GM06990 (cell line): ENCODE measurements around the gene NAP1L1.

Experiments used
- DNase-seq: peaks from one replicate; pipeline ENCODE4 v3.0.0-alpha.2; 2011; ENCODE audit not compliant: insufficient read length; ENCODE audit errors: extremely low read depth
- H3K27me3 ChIP-seq: replicated peaks from 2 replicates; pipeline ENCODE4 v1.6.0; 2011; ENCODE audit warnings: low read length; ENCODE audit not compliant: control insufficient read depth, insufficient read depth
- H3K36me3 ChIP-seq: 2 replicates; pipeline ENCODE4 v1.5.1; 2011; ENCODE audit warnings: low read length; ENCODE audit not compliant: control insufficient read depth, insufficient read depth
- H3K4me3 ChIP-seq: replicated peaks from 2 replicates; pipeline ENCODE4 v1.5.1; 2011; ENCODE audit warnings: low read depth, mild to moderate bottlenecking, control low read depth, low read length
- TF ChIP-seq, protein P1 (sequence below): IDR thresholded peaks from 2 replicates; pipeline ENCODE4 v1.5.1; 2011; ENCODE audit warnings: low read length, control low read depth, mild to moderate bottlenecking, inconsistent platforms; ENCODE audit not compliant: insufficient read depth, poor library complexity, severe bottlenecking

NAP1L1 gene

DNA sequence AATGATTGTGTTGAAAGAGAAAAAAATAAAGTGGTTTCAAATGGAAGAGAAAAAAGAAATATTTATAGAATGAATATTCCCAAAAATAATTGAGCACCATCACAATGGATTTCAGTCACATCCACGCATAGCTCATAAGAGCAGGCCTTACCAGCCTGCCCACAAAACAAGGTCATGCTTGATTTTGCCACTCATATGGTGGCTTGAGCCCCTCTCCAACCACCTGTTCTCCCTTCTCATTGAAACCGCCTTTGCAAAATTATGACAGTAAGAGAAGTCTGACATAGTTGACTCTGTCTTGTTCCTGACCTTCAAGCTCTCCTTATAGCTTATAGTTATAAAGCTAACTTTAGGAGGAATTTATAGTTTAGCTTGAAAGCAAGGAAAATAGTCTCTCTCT, 33.3 kb upstream of the NAP1L1 start:
- Histone ChIP-seq H3K4me3 (no peak overlapping the region), H3K36me3 (no peaks in the 10 kb centered on the region), H3K27me3 (no peaks in the 10 kb centered on the region)
- TF ChIP-seq, protein P1, sequence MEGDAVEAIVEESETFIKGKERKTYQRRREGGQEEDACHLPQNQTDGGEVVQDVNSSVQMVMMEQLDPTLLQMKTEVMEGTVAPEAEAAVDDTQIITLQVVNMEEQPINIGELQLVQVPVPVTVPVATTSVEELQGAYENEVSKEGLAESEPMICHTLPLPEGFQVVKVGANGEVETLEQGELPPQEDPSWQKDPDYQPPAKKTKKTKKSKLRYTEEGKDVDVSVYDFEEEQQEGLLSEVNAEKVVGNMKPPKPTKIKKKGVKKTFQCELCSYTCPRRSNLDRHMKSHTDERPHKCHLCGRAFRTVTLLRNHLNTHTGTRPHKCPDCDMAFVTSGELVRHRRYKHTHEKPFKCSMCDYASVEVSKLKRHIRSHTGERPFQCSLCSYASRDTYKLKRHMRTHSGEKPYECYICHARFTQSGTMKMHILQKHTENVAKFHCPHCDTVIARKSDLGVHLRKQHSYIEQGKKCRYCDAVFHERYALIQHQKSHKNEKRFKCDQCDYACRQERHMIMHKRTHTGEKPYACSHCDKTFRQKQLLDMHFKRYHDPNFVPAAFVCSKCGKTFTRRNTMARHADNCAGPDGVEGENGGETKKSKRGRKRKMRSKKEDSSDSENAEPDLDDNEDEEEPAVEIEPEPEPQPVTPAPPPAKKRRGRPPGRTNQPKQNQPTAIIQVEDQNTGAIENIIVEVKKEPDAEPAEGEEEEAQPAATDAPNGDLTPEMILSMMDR: no peak
- DNase-seq: no peak

DNA sequence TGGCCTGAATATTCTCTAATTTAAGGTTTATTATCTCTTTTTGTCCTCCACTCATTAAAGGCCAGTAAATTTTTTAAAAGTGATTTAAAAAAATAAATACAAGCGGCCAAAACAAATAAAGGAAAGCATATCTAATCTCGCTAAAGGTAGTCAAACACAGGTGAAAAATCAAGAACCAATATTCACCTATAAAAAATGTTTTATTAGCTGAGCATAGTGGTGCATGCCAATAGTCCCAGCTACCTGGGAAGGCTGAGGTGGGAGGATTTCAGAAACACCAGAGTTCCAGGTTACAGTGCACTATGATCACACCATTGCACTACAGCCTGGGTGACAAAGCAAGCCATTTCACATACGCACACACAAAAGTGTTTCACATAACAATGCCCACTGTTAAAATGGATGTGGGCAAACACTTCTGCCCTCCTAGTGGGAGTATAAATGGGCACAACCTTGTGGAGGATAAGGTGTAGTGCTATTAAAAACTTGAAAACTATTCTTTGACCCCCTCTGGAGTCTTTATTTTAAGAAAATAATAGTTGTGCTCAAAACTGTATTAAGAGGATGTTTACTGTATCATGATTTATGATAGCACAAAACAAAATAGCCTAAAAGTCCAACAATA, 32.7 kb upstream of the NAP1L1 start:
- no peak for DNase-seq
- Histone ChIP-seq H3K36me3 (no peaks in the 10 kb centered on the region), H3K4me3 (no peak overlapping the region), H3K27me3 (no peaks in the 10 kb centered on the region)
- TF ChIP-seq, protein P1: no peak

DNA sequence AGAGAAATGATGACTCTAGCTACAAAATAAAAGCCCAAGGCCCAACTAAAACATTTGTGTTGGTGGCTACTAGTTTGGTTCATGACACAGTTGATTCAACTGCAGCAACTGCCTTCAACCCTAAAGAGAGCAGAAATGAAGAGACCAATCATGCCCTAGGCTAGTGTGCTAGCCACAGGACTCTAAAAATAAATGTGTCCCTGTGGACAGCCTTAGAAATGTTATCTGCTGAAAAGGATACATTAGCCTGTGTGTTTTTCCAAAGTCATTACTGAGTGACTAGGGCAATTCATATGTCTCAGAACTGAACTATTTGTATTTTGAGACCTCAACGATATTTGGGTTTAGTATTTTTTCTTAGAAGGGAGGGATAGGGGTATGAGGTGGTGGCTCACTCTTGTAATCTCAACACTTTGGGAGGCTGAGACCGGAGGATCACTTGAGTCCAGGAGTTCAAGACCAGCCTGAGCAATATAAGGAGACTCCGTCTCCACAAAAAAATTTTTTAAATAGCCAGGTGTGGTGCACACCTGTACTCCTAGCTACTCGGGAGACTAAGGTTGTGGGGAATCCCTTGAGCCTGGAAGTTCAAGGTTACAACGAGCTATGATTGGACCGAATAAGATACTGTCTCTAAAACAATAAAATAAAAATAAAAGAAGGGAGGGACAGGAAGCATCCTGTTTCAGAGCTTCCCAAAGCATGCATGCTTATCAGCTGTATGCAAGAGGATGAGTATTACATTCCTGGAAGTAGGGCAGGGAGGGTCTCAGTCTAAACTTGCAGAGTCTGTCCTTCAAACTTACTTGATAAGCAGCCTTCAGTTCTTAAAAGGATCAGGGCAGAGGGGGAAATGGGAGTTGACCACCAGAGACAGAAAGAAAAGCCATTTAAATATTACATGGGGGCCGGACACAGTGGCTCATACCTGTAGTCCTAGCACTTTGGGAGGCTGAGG, 29.6 kb upstream of the NAP1L1 start:
- no peak overlapping the region for H3K4me3 ChIP-seq
- TF ChIP-seq, protein P1: no peak
- no peaks in the 10 kb centered on the region for H3K27me3 ChIP-seq
- no peaks in the 10 kb centered on the region for H3K36me3 ChIP-seq
- no peak for DNase-seq

DNA sequence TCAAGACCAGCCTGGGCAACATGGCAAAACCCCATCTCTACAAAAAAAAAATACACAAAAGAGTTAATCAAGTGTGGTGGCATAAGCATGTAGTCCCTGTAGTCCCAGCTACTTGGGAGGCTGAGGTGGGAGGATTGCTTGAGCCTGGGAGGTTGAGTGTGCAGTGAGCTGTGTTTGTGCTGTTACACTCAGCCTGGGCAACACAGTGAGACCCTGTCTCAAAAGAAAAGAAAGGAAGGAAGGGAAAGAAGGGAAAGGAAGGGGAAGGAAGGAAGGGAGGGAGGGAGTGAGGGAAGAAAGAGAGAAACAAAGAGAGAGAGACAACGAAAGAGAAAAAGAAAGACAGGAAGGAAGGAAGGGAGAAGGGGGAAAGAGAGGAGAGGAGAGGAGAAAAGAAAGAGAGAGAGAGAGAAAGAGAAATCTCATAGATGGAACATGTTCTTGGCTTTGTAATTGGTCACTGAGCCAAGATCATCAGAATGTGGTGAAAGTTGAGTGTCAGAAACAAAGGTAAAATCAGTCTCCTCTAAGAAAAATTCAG, 26.8 kb upstream of the NAP1L1 start:
- Histone ChIP-seq H3K36me3 (no peaks in the 10 kb centered on the region), H3K4me3 (no peak overlapping the region), H3K27me3 (no peaks in the 10 kb centered on the region)
- DNase-seq: no peak
- TF ChIP-seq, protein P1: no peak

DNA sequence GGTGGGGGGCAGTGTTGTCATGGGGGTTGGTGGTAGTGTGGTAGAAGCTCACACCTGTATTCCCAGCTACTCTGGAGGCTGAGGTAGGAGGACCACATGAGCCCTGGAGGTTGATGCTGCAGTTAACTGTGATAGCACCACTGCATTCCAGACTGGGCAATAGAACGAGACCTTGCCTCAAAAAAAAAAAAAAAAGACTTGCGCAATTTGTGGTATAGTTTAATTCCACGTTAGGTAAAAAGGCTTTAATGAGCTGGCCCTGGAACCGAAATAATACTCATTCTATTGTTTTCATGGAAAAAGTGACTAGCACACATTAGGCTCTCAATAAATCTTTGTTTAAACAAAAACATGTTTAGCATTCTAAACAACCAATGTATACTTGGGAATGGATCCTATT, 25.4 kb upstream of the NAP1L1 start:
- Histone ChIP-seq H3K36me3 (no peaks in the 10 kb centered on the region), H3K27me3 (no peaks in the 10 kb centered on the region), H3K4me3 (no peak overlapping the region)
- no peak for DNase-seq
- TF ChIP-seq, protein P1: no peak
